Hepatocyte (in vitro differentiated cells): ENCODE data around the gene TPPP3.

Source experiments
- CTCF ChIP-seq: fragments of 200-600 bp; sonication (generic); IDR thresholded peaks from 2 replicates; pipeline ENCODE4 v1.5.1; 2016; ENCODE audit warnings: antibody characterized with exemption, mild to moderate bottlenecking; ENCODE audit not compliant: poor library complexity
- EZH2 ChIP-seq: fragments of 200-600 bp; sonication (generic); IDR thresholded peaks from 2 replicates; pipeline ENCODE4 v1.6.1; 2016; ENCODE audit warnings: antibody characterized with exemption, mild to moderate bottlenecking, borderline replicate concordance
- EZH2phosphoT487 ChIP-seq: fragments of 200-600 bp; sonication (generic); IDR thresholded peaks from one replicate; pipeline ENCODE4 v1.6.1; 2018; ENCODE audit warnings: antibody characterized with exemption, mild to moderate bottlenecking, low read depth, moderate library complexity; ENCODE audit not compliant: unreplicated experiment, severe bottlenecking

GRCh38 chr16:67392301-67393059 lies 818 bp downstream of the TPPP3 start:
- no peak for TF ChIP-seq CTCF
- no peak for TF ChIP-seq EZH2
- no peak for TF ChIP-seq EZH2phosphoT487
